IPS DF 19.7 (cell line): ENCODE measurements around the gene DRD3.

Experiments used
- DNase-seq: peaks from one replicate; pipeline ENCODE4 v3.0.0-alpha.2; 2013; ENCODE audit warnings: low read depth, low spot score

DRD3 gene

DNA sequence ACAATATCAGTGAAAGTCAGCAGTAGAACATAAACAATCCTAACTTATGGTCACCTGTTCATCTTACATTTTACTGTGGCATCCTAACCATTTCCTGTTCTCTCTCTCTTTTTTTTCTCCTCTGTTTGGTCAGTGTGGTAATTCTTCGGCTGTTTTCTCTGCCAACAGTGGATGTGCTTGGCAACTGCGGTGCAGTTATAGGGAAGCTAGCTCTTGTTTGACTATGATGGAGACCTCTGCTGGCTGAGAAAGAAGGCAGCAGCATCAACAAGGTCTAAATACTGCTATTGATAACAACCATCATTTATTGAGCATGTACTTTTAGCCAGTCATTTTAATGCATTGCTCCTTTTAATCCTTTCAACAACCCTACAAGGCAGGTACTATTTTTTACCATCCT lies 723 bp upstream of the DRD3 start:
- peak; percentile 52 for DNase-seq

DNA sequence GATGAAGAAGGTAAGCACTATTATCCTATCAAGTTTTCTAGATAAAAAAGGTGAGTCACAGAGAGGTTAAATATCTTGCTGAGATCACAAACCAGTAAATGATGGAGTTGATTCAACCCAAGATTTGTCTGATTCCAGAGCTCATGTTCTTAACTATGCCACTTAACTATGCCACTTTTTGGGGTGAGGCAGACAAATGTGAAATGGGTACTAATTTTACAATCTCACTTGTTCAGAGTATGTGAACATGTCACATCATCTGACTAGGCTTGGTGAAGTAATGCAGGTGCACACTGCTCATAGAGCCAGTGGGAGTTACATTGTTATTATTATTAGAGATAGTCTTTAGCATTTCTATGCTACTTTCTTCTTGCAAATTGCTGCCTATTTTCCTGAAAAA lies 2.0 kb downstream of the DRD3 start:
- no peak for DNase-seq

DNA sequence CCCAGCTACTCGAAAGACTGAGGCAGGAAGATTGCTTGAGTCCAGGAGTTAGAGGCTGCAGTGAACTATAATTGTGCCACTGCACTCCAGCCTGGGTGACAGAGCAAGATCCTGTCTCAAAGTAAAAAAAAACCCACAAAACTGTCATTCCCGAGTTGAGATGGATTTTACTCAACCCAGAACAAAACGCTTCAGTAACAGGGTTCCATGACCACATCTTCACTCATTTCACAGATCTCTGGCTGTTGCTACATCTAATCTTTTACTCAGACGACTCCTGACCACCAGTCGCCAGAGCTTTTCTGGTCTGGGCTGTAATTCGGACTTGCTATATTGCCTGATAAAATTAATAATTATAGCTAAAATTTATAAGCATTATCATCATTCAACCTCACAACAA lies 2.4 kb downstream of the DRD3 start:
- DNase-seq = no peak

DNA sequence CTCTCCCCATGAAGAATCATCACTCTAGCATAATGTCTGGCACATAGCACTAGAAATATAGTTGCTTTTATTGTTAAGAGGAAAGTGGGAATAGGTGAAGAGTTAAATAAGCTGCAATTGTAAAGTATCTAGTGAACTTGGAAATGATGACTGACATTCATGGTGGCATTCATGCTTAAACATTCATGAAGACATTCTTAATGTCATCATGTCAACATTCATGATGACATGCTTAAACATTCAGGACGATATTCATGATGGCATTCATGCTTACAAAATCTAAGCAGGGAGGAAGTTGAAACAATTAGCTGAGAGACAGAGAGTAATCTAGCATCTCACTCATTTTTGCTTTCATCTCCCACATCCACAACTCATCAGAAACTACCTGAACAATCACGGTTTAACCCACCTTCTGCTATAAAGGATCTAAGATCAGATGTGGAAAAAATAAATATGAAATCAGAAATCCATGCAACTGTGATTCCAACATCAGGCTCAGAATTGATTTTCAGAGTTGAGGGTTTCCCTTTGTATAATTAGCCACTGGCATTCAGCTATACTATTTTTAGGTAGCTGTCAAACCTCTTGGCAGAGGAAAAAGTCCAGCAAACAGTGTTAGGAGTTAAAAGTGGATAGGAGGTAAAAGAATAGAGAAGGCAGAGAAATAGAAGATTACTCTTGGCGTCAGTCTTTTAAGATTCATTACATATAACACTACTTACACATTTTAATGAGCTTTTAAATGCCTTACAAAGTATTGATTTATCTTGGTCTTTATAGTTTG lies 3.5 kb downstream of the DRD3 start:
- no peak for DNase-seq

DNA sequence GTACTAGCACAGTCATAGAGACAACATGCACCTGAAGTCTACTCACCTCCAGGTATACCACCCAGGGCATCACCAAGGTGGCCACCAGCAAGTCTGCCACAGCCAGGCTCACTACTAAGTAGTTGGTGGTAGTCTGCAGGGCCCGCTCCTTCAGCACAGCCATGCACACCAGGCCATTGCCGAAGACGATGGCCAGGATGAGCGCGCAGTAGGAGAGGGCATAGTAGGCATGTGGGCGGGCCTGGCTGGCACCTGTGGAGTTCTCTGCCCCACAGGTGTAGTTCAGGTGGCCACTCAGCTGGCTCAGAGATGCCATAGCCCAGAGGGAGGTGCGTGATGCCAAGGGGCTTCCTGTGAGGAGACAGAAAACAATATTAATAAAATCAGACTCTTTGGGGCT lies 7.2 kb downstream of the DRD3 start:
- no peak for DNase-seq

DNA sequence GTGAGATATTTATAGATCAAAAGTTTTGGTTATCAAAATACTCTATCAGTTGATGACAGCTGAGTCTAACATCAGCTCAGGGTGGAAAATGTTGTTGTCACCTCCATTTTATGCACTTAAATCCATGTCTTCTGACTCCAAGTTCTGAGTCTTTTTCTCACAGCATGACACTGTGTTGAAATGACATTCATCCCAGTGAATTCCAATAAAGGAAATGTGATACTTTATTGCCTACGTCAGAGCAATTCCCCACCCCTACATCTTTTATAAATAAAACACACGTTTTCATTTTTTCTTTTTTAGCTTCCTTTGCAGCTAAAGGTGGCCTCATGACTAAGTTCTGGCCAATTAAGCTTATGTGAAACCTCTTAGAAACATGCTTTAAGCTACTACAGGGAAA lies 10.7 kb downstream of the DRD3 start:
- no peak for DNase-seq

DNA sequence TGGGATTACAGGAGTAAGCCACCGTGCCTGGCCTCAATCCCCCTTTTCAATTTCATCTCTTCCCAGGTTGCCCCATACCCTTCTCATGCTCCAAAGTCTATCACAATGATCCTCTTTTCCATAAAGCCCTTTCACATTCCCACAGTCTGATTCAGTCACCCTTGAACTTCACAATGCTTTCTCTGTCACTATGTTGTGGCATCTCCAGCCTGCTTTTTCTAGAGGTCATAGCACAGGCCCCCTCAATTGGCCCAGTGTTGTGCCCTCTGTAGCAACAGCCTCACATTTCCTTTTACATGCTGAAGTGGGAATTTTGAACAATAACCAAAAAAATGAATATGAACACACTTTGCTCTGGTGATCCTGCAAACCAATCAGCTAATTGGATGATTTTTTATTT lies 21.5 kb downstream of the DRD3 start:
- no peak for DNase-seq

DNA sequence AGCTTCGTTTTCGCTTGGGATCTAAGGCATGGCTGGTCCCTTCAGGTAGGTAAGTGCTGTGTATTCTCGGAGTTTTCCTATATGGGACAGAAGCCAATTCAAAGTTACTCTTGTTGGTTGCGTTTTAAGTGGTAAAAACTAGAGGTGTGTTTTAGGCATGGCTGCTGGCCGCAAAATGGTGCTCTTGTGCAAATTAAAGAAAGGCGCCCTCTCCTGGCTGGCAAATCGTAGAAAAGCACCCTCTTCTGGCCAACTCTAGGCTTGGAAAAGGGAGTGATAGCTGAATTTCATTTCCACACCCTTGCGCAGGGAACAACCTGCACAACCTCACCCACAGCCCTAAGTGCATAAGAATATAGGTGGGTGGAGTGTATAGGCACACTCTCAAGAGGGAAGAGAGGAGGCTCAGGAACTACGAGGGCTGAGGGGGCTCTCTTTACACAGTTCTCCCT lies 23.5 kb downstream of the DRD3 start:
- no peak for DNase-seq

DNA sequence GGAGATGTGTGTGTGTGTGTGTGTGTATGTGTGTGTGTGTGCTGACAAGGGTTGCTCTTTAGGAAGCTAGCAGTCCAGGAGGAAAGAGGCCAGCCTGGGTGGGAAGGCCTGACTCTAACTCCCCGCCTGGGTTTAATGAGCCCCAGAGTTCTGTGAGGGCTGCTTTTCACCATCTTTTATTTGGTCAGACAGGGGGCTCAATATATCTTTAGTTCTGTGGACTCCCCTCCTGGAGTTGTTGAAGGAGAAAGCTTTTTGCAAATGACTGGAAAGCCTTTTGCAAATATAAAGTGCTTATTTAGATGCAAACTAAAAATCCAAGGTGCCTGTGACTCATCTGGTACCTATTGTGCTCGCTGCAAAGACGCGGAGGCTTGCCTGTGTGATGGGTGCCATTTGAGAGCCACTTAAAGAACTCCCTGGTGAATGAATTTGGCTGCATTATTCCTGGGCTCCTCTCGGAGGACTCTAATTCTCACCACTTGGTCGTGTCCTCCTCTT lies 24.5 kb downstream of the DRD3 start:
- DNase-seq = peak; percentile 97

DNA sequence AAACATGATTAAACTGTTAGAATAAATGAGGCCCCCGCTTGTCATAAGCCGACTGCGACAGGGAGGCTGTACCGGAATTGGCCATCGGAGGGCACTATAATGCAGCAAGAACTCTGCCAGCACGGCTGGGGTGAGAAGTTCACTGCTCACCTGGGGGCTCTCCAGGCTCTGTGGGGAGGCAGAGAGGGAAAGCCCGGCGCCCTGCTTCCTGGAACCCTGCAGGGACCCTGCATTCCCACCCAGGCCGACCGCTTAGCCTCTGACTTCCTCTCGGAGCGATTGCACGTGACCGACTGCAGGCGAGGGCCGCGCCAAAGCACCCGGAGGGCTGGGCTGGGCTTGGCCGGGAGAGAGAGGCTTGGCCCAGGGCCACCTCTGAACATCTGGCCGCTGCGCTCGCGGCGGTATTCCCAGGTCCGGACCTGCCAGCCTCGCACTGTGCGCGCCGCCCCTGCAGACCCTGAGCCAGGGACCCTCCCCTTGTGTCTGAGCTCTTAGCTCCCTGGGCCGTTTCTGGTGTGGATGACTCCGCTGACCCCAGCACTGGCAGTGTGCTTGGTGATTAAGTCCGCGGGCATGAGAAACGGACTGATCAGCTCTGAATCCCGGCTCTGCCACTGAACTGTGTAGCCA lies 26.2 kb downstream of the DRD3 start:
- peak; percentile 75 for DNase-seq

DNA sequence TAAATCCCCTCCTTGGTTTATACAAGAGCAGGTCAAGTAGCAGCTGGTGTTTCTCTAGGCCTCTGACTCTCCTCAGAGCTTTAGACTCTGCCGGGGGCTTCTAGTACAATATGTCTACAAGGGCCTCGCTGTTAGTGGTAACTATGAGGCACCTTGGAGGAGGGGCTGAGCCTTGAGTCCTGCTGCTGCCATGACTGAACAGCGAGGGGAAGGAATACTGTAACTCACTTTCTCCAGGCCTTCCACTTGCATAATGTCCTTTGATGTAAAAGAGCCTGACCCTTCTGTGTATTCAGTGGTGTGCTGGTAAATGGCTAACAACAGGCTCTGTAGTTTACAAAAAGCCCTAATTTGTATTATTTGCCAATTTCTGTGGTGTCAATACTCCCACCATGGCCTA lies 27.8 kb downstream of the DRD3 start:
- DNase-seq = no peak

DNA sequence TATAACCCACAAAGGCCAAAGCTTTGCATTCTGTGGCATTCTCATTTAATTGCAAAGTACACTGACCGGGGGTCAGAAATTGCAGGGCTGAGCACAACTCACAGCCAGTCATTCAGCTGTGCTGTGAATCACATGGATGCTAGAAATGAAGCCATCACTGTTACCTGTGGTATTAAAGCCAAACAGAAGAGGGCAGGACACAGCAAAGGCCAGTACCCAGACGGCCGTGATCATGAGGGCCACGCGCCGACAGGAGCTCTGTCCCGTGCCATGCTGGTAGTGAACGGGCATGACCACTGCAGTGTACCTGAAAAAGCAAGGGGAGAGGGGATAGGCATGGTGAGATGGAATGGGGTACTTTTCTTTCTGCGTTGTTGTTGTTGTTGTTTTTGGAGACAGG lies 31.6 kb downstream of the DRD3 start:
- DNase-seq = no peak

DNA sequence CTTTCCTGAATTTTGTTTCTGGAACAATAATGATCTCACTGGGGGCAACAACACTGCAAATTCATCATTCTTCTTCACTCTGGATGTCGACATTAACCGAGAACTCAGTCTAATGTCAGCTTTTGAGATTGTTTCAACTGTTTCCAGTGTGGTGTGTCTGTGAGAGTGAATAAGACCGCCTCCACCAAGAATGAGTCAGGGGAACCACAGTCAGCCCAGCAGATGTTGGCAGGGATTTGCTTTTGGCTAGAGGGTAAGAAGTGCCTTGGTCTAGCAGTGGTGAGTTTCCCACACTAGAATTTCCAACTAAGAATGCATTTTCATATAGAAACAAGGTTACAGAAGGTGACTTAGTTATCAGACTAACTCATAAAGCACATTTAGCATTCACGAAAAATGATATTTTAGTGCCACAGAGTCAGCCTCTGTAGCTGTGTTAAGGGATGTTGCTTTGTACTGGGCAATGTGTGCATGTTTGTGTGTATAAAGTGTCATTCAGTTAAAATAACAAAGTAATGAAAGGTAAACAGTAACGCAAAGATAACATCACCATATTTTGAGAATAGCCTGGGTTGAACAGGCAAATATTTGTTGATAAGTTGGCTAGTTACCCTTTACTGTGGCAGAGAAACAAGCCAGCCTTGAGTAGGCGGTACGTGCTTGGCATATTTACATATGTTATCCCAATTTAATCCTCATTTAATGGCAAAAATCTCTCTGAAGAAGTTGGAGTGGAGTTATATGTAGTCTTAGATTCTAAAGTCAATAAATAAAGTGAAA lies 33.8 kb downstream of the DRD3 start:
- DNase-seq = no peak

DNA sequence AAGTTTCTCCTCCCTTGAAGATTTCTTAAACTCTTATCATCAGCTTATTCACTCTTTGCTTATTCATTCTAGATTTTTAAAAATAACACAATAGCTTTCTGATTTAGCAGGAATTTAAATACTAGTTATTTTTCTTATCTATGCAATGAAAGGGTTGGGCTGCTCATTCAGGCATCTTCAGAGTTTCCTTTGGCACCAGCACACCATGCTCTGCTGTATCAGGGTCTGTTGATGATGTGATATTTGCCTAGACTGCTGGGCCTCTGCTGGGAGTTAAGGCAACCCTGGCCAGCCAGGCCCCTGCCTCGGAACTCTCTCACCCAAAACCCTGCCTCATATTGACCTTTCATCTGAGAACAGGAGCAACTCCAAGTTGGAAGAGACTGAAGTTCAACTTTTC lies 35.0 kb downstream of the DRD3 start:
- DNase-seq = no peak

DNA sequence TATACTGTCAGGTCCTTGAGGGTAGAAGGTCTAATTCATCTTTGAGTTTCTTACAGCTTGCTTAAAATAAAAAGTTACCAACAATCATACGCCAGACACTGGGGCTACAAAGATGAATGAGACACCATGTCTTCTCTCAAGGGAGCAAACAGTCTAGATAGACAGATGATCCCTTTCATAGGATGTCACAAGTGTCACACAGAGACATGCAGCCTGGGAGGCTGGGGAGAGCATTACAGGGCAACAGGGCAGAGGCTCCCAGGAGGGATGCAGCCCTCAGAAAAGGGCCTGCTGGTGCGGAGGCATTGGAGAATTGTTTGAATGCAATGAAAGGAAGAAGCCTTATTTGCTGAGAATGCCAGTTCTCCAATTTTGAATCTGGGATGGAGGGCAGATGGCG lies 39.0 kb downstream of the DRD3 start:
- DNase-seq = no peak

DNA sequence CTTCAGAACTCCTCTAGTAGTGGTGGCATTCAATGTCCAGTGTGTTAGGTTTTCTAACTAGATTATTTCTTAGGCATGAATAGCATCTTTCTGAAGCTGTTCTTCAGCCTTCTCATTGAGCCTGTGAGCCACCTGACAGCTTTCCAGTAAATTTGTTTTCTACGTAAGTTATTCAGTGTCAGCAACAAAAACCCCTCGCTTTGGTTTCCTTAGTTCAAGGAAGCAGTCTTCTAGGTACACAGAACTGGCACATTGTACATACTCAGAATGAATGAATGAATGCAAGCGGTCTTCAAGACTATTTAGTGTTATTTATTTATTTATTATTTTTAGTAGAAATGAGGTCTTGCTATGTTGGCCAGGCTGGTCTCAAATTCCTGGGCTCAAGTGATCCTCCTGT lies 44.9 kb downstream of the DRD3 start:
- DNase-seq = no peak

DNA sequence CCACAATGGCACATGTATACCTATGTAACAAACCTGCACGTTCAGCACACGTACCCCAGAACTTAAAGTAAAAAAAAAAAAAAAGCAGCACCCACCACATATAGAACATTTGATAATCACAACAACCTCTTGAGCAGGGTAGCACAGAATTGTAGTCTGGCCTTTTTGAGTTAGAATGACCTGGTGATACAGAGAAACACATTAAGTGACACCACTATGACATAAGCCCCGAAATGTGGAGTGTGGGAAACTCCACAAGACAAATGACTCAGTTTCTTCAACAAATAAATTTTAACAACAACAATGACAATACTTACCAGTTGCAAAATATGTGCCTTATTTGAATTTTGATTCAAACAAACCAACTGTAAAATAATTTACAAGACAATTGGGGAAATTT lies 46.4 kb downstream of the DRD3 start:
- DNase-seq = no peak

DNA sequence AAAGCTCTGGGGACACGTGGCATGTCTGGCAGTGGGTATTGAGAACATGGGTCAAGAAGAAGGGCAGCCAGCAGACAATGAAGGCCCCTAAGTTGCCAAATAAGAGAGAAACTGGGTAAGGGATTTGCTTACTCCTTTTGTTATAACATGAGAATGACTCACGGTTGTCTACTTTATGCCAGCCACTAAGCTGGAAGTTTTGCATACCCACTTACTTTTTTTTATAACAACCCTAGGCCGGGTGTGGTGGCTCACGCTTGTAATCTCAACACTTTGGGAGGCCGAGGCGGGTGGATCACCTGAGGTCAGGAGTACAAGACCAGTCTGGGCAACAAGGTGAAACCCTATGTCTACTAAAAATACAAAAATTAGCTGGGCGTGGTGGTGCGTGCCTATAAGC lies 50.0 kb downstream of the DRD3 start:
- no peak for DNase-seq

DNA sequence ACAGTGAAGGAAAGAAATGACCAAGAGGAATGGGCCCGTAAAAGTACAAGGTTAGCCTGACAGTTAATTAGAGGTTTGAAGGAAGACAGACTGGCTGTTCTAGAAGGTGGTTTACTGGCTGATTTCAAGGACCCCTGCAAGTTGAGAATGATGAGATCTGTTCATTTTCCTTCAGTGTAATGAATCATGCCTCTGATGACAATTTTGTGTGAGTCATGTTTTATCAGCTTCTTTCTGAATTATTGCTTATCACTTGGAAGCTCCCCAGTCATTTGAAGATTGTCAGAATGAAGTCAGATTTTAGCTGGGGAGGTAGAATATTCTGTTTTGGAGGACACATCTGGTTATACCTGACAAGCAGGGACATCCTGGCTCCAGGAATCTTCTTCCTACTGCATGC lies 50.6 kb downstream of the DRD3 start:
- DNase-seq = no peak

DNA sequence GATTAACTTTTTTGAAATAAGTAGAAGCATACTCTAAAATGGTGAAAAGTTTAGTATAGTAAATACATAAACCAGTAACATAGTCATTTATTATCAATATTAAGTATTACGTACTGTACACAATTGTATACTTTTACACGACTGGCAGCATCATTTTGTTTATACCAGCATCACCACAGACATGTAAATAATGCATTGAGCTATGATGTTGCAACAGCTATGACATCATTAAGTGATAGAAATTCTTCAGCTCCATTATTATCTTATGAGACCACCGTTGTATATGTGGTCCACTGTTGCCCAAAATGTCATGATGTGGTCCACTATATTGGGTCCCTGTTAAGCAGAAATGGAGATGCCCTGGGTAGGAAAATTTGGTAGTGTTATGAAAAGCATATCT lies 51.3 kb downstream of the DRD3 start:
- no peak for DNase-seq

DNA sequence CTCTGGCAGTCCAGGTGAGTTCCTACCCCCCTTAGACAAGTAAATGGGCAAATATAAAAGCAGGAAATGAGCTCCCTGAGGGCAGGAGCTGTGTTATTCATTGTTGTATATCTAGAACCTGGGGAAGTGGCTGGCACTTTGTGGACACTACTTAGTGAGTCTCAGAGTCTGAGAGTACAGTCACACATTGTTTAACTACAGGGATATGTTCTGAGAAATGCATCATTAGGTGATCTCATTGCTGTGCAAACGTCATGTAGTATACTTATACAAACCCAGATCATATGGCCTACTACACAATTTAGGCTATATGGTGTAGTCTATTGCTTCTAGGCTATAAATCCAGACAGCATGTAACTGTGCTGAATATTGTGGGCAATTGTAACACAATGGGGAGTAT lies 52.4 kb downstream of the DRD3 start:
- no peak for DNase-seq

DNA sequence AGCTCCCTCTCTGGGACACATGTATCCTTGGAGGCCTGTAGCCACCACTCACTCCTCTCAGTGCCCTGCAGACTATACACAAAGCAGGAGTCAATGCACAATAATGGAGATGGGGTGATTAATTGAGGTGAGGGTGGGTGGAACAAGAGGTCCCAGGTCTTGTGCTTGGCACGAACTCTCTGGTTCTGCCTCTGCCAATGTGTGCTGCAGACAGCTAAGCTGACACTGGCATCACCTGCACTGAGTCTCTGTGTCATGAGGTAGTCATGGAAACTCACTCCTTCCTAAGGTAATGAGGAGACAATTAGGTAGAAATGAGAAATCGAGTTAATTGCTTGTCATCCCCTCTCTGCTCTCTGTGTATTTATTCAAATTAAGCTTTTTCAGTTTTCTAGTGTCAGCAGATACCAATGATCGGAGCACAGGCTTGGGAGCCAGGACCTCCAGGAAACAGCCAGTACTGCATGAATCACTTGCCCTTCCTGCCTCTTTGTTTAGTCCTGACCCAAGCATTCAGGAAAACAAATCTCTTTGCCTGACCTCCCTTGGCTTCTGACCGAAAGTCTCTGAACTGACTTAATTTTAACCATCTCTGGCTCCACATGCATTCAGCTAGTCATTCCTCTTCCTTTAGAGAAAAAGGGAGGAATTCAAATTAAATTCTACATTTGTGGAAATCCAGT lies 56.7 kb downstream of the DRD3 start:
- DNase-seq = no peak
